Measurements from ENCODE around the gene REXO1. TPM values are rescaled to one million over a fixed set of nuclear protein-coding genes. Genes with fewer than 3 reads are reported as not detected.

The REXO1 gene
- total and polyA plus RNA-seq, 2 of the 13 experiments (the other 11 are each of a cell fraction or from before 2014, with no cell fraction given) = 5.0 to 11.2 TPM

- TF ChIP-seq CCAR2 (optimal IDR thresholded peaks at IDR 0.05; ENCODE audit: low read depth, low read length) (no peak), RCOR2 (CRISPR knock-in tag; IDR thresholded peaks at IDR 0.05) (no peak), BCL6 (CRISPR knock-in tag; IDR thresholded peaks at IDR 0.05) (peak; percentile 51; the same call in 1 of the 2 replicates), HOXA3 (CRISPR knock-in tag; IDR thresholded peaks at IDR 0.05) (peak; percentile 93), HCFC1 (IDR thresholded peaks at IDR 0.05; ENCODE audit: low read depth, low read length) (peak; percentile 55), ZNF142 (CRISPR knock-in tag; IDR thresholded peaks at IDR 0.05) (peak; percentile 81), KDM4B (CRISPR knock-in tag; IDR thresholded peaks at IDR 0.05) (peak; percentile 83; the same call in 1 of the 2 replicates), SIN3B (IDR thresholded peaks at IDR 0.05; ENCODE audit: low read length) (no peak), ZNF737 (CRISPR knock-in tag; IDR thresholded peaks at IDR 0.05; ENCODE audit: borderline replicate concordance) (no peak), ATF2 (CRISPR knock-in tag; IDR thresholded peaks at IDR 0.05) (peak; percentile 87), ZC3H13 (CRISPR knock-in tag; IDR thresholded peaks at IDR 0.05) (peak; percentile 99), KIAA2018 (CRISPR knock-in tag; IDR thresholded peaks at IDR 0.05; ENCODE audit: borderline replicate concordance) (no peak; the same call in 1 of the 2 replicates), SALL1 (CRISPR knock-in tag; IDR thresholded peaks at IDR 0.05) (peak; percentile 85; the same call in 1 of the 2 replicates), DMAP1 (CRISPR knock-in tag; IDR thresholded peaks at IDR 0.05) (peak; percentile 79)
Measured at GRCh38 chr19:1875646-1876495, 27.6 kb upstream of the REXO1 start (continued).

All from HepG2 (cell line).